GM18499 (cell line): ENCODE measurements around the gene LRRN4CL.
A peak's percentile ranks its signal among the peaks of the same experiment; 100 is the strongest.
"Not testable (repeated sequence)": the region's sequence is repeated elsewhere in the genome, so short reads cannot be mapped to it uniquely, and the experiment has no call there.

Source experiments
- ATAC-seq: cut with Tn5 transposase; IDR thresholded peaks from one replicate; pipeline ENCODE4 v1.9.1; 2021; ENCODE audit warnings: moderate number of reproducible peaks; ENCODE audit not compliant: insufficient read depth, unreplicated experiment

The LRRN4CL gene

DNA sequence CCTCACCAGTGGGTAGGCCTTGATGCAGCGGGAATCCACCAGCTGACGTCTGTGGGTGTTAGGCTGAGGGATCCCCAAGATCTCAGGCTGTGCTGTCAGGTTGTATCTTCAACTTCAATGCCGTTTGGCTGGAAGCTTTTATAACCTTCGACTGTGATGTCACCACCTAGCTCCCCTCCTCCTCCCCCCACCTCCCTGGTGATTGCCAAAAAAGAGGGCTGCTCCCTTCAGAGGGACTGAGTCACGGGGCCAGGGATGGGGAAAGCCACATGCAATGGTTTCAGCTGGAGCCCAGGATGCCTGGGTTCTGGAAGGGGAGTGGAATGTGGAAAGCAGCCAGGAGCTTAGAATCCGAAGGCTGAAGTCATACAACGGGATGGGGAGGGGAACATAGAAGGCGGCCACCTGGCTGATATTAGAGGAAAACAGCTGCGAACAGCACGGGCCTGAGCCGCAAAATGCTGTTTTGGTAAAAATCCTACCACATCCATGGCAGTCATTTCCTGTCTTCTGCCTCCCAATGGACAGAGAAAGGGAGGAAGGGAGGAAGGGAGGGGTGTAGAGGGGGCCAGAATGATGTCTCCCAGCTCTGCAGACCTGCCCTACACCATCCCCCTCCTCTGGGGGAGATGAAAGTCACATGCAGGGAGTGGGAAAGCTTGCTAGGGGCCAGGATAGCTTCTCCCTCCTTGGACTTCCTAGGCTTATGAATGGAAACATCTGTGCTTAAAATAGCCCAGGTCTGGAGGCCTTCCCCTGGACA, at the start of gene LRRN4CL:
LRRN4CL (minus strand) TSS at position 110 of the 763 bp plus-strand sequence. CDS start 1,022 bp downstream, outside the sequence.
- no peak for ATAC-seq

DNA sequence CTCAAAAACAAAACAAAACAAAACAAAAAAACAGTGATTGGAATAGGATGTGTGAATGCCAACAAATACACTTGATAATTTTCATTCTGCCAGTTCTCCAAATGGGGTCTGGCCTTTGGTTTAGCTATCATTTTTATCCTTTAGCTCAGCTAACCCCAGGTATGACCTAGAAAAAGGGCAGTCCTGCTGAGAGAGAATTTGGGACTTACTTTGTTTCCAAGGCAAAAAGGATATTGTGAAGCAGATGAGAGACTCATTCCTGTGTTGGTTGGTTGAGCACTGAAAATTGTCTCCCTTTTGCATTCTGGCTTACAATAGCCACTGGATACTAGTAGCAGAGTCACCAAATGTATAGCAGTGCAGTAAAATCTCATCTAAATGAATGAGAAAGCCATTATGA, 47.9 kb upstream of the LRRN4CL start:
- ATAC-seq, result no peak

DNA sequence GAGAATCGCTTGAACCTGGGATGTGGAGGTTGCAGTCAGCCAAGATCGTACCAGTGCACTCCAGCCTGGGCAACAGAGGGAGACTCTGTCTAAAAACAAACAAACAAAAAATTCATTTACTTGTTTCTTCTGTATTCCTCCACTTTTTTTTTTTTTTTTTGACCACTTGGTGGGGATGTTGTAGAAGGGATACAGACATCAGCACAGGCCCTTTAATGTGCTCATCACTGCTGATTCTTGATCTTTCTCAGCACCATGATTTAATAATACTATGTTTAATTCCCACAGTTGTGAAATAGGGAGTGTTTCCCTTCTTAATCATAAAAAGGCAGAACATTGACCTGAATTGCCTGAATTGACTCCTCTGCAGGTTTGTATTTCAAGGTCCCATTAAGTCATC, 43.5 kb upstream of the LRRN4CL start:
- no peak for ATAC-seq

DNA sequence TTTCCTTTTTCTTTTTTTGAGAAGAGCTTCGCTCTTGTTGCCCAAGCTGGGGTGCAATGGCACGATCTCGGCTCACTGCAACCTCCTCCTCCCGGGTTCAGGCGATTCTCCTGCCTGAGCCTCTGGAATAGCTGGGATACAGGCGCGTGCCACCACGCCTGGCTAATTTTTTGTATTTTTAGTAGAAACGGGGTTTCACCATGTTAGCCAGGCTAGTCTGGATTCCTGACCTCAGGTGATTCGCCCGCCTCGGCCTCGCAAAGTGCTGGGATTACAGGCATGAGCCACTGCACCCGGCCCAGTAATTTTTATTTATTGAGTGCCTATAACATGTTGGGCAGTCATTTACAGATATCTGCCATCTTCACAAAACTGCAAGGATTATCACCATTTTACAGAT, 40.7 kb upstream of the LRRN4CL start:
- not testable (repeated sequence) for ATAC-seq

DNA sequence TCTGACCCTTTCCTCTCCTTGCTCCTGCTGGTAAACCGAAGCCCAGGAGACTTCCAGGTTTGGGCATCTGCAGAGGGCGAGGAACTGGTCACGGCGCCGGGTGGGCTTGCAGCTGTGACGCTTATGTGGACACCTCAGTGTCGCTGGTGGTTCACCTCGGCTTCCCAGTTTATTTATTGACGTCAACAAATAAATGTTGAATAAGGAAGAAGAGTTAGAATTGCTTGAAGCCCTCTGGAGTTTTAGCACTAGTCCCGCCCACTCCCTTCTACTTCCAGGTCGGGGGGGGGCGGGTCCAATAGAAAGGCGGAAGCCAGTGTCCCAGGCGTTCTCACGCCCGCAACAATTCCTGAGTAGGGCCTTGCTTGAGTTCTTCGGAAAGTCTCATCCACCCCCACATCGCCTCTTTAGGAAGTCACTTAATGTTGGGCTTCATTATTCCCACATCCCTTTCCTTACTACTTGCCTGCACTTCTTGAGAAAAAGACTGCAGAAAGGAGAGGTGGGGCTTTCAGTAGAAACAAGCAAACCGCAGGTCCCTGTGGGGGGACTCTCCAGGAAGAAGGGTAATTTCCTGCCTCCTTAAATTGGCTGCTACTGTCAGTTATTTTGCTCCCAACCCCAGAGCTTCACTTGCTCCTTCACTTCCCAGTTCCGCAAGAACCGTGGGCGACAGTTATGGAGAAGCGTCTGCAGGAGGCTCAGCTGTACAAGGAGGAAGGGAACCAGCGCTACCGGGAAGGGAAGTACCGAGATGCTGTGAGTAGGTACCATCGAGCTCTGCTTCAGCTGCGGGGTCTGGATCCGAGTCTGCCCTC, 39.0 kb upstream of the LRRN4CL start, which contains the start of gene TTC9C:
TTC9C (plus strand) TSS at position 316 of the 818 bp plus-strand sequence; CDS start at position 679, 363 bp downstream.
- ATAC-seq, result no peak

DNA sequence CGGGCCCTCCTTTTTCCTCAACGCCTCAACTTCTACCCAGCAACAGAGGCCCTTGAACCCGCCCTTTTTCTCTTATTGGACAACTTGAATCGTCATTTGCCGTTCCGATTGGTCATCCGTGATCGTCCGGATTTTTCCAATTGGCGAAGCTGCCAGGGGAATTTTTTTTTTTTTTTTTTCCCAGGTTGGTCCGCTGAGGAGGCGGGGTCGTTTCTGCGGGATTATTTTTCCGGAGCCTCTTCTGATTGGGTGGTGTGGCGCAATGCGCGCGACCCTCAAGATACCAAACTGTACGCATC, 38.5 kb upstream of the LRRN4CL start:
- peak; percentile 38 for ATAC-seq

DNA sequence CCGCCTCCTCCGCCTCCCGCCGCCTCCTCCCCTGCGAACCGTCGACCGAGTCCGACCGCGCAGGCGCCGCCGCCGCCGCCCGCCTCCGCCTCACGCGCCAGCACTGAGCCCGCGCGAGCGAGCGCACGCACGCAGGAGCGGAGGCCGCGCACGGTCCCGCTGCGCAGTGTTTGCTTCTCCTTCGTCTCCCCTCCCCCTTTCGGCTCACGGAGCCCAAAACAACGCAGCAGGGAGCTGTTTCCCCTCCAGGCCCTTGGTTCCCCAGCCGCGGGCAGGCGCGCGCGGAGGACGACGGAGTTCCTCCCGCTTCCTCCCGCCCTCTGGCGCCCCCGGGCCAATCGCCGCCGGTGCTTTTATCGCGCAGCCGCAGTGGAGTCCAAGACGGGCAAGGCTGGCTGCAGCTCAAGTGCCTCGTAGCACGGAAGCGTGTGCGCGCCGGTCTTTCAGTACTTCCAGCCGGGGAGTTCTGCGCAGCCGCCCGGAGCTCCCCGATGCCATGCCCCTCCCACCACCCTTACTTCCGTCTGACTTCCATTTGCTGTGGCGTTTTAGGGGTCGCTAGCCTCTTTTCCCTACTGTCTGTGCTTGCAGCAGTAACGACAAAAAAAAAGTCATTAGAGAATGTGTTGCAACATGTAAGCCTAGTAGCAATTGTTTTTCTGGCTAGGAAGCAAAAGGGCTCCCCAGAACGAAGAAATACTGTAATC, 38.0 kb upstream of the LRRN4CL start, which contains the start of gene HNRNPUL2:
HNRNPUL2 (minus strand) TSS at position 293 of the 707 bp plus-strand sequence. CDS start 301 bp downstream, outside the sequence.
- ATAC-seq, result peak; percentile 49

DNA sequence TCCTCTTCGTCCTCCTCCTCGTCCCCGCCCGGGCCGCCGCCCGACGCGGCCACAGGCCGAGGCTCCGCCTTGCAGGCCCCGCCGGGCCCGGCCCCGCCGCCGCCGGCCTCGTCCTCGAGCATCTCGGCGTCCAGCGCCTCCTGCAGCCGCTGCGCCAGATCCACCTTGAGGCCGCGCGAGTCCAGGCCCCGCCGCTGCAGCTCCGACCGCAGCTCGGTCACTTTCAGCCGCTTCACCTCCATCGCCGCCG, 37.5 kb upstream of the LRRN4CL start:
- no peak for ATAC-seq

DNA sequence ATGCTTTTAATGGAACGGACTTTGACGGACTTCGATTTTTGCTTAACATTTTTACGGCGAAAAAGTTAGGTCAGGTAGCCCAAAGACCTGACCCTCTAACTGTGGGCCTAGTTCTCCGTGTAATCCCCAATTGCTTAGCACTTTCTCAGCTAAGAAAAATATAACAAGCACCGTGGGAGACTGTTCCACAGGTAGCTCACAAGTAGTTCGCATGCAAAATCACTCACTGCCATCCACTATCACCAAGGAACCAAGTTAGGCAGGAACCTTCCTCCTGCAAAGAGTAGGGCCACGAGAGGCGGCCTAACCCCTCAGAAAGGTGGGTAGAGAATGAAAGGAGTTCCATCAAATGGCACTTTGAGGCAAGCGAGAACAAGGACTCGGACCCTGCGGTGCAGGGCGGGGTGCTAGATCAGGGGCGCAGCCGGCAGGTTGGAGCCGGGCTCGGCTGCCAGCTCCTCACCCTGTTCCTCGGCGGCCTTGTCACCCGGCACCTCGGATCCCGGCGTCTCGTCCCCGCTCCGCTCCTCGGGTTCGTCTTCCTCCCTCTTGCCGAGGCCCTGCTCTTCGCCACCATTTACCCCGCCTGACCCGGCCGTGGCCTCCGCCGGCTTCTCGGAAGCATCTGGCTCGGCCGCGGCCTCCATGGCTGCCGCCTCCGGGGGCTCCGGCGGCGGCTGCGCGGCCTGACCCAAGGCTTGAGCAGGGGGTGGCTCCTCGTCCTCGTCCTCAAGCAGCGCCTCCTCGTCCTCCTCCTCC, 37.0 kb upstream of the LRRN4CL start:
- no peak for ATAC-seq

DNA sequence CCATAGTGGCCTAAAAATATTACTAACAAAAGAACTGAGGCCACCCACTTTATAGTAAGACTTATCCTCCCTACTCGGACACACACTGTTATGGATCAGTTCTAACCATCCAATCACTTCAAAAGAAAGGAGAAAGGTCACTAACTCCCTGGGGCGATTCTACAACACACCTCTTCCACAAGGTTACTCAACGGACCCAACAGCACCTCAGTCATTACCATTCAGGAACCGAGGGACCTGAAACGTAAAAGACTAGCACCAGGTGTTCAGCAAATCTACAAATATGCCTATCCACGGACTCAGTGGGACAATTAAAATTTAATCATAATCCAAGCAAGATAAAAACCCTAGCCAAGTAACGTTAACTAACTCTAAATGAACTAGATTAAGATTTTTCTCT, 36.3 kb upstream of the LRRN4CL start:
- no peak for ATAC-seq

DNA sequence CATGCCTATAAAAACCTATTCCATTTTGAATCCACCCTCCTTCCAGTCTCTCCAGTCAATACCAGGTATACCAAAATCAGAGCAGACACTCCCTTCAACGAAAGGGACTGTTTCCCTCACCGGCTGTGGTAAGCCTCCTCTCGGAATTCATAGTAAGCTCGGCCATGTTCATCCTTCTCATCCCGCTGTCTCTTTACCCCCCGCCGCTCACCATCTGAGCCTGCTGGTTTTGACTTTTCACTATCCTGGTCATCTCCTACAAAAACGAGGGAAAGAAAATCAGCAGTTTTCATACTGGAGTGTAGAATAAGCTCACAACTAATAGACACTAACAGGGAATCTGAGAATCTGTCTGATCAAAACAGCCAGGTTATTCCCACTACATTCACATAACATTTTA, 34.8 kb upstream of the LRRN4CL start:
- no peak for ATAC-seq

DNA sequence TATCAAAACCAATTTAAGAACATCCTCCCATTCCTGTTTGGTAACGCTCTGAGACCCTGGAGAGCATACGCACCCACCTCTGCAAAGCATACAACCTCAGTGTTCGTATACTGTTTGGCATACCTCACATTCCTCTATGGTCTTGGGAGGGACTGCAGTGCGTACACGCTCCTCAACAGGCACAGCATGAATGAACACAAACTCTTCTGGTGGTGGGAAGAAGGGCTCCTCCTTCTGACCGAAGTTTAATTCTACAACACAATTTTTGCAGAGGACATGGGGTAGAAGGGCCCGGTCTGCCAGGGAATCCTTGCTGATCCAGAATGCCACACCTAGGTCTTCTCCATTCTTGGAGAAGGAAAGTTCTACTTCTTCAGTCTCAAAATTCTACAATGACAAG, 32.7 kb upstream of the LRRN4CL start:
- no peak for ATAC-seq

DNA sequence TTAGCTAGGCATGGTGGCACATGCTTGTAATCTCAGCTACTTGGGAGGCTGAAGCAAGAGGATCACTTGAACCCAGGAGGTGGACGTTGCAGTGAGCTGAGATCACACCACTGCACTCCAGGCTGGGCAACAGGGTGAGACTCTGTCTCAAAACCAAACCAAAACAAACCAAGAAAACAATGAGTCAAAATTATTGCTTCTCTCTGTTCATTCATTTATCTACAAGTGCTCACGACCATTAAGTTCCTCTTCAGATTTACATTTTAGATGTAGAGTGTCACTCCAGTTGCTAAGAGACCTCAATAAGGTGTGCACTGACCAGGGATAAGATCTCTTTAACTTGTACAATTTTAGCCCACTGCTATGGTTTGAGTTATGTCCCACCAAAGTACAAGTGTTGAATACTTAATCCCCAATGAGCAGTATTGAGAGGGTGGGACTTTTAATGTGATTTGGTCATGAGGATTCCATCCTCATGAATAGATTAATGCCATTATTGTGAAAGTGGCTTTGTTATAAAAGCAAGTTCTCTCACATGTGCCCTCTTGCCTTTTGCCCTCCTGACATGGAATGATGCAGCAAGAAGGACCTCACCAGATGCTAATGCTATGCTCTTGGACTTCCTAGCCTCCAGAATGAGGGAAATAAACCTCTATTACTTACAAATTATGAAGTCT, 30.1 kb upstream of the LRRN4CL start:
- ATAC-seq, result no peak

DNA sequence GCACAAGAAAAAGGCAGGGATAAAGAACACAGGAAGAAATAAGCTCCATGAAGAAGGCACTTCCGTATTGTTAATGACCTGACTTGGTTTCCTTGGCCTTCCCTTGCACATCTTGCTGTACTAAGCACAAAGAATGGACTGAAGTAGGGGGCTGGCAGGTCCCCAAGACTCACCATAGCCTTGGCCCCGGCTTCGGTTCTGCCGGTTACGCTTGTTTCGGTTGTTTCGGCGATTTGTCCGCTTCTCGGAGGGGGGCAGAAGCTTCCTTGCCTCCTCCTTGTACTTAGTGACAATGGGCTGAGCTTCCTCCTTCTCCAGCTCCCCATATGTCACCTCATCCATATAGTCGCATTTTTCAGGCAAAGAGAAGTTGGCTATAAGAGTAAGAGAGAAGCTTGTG, 27.5 kb upstream of the LRRN4CL start:
- ATAC-seq, result no peak

DNA sequence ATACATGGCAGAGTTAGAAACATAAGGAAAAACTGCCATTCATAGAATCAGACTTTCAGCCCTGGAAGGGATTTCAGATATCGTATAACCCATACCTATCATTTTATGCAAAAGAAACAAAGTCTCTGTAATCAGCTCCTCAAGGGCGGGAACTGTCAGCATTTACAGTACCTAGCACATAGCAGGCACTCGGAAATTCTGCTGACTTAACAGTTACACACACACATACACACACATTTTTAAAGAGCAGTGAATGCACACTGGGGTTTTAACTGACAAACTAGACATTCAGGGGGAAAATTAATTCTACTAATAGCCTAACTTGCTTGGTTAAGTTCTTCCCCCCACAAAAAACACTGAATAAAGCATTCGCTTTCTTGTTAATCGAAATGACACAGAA, 26.9 kb upstream of the LRRN4CL start:
- no peak for ATAC-seq

DNA sequence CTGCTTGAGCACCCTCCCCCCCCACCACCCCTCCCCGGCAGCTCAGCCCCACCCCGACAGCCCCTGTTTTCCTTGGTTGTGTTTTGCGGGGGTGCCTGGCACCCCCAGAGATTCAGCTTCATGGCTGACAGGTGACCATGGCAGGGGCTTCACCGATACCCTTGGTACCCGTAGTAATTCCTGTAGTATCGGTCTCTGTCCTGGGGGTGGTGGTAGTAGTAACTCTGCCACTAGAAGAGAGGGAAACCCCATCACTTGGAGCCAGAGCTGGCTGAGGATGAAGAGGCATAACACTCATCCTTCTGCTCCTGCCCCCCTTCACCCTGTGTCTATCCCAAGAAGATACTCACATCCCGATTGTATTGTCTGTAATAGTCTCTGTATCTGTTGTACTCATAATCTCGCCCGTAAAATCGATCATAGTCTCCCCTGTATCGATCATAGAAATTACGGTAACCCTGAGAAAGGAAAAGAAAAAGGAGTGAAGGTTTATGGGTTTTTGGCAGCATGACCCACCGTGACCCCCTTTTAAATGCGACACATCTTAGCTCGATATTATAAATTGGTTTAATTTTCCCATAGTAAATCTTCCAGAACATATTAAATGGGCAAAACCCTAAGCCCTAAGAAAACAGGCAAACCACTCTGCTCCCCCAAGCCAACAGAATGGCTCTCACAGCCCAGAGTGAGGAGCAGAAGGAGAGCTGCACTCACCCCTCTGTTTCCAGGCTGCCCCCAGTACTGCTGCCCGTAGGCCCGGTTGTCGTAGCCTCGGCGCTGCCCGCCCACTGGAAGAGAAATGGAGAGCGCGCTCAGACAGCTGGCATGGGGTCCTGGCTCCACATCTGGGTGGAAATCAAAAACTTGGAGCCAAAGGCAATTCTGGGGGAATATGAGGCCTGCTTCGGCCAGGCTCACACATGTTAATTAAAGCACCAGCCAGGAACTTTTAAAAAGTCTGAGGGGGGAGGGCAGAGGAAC, 26.1 kb upstream of the LRRN4CL start:
- ATAC-seq, result no peak

DNA sequence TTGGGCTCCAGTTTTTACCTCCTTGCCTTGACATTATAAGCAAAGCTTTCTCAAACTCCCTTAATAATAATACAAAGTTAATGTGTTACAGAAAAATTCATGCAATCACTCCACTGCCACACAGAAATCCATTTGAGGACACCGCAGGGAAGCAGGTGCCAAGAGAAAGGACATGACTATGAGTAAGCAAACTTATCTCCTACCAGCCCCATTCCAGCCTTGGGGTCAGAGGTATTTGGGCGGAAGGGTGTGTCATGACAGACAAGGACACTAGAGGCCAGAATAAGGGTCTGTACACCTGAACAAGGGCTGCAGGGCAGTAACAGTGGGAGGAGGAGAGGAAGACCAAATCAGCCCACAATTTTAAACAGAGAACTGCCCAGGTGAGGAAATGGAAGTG, 24.0 kb upstream of the LRRN4CL start:
- ATAC-seq, result no peak

DNA sequence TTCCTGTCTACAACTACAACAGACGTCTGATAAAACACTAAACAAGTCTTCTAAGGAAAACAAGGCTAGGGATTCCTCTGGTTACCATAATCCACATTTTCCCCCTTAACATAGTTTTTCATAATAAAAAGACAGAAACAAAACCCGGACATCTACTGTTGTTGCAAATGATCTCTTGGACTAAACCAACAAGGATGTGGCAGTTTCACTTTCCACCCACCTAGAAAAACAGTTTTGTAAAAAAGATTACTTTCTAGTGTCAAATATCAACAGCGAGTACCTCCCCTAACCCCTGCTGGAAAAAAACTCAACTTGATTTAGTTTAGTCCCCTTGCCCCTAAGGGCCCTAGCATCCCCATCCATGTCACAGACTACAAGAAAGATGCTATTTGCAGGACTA, 23.5 kb upstream of the LRRN4CL start:
- ATAC-seq, result no peak

DNA sequence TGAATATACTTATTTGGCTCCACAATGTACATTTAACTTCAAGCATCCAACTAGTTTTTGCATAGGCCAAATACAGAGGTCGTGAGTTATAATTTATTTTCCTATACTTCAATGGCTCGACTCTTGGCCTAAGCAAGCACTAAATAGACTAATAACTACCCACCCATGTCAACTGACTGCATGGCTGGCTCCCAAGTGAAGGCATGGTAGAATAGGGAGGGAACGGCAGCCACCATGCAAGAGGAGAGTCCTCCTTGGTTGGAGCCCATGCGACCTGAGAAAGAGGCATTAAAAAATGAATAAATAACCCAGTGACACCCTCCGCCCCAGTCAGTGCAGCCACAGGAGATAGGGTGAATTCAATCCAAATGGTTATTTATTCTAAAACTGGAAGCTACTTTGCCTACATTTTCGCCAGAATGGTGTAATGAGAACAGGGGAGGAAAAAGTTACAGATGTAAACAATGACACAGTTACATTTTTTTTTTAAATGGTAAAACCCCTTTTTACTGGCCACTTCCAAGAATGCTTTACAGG, 23.0 kb upstream of the LRRN4CL start:
- ATAC-seq, result no peak
